ENCODE measurements around the gene DUSP22. TPM values are rescaled to one million over a fixed set of nuclear protein-coding genes. Genes with fewer than 3 reads are reported as not detected.

Gene DUSP22
- total RNA-seq, 3 donors from 2014 or later = 27.5 to 80.6 (median 29.1) TPM

- Histone ChIP-seq H3K36me3 (ENCODE audit: low read depth) (no peaks in the 10 kb centered on the region), H3K4me3 (no peak overlapping the region), H3K4me1 (ENCODE audit: low read depth) (no peaks in the 10 kb centered on the region), H3K9me3 (peaks cover 11% of the 10 kb centered on the region)
- ATAC-seq (no peak), DNase-seq (no peak)
- no peak for TF ChIP-seq CTCF (IDR thresholded peaks at IDR 0.05)
- intact Hi-C loops (cut with DNase I, micrococcal nuclease) = no loop called here
Observed at GRCh38 chr6:343226-343935, 51.1 kb downstream of the DUSP22 start.

- no peak for DNase-seq
- intact Hi-C loops (cut with DNase I, micrococcal nuclease) = no loop called here
Observed at GRCh38 chr6:343960-344815, 51.9 kb downstream of the DUSP22 start.

GRCh38 chr6:344816-345340 is 52.6 kb downstream of the DUSP22 start:
- Histone ChIP-seq H3K36me3 (ENCODE audit: low read depth) (no peaks in the 10 kb centered on the region), H3K4me3 (no peak overlapping the region), H3K4me1 (ENCODE audit: low read depth) (no peaks in the 10 kb centered on the region), H3K9me3 (peaks cover 15% of the 10 kb centered on the region)
- ATAC-seq = no peak
- no peak for TF ChIP-seq CTCF (IDR thresholded peaks at IDR 0.05)
- intact Hi-C loops (cut with DNase I, micrococcal nuclease) = no loop called here
- no peak for DNase-seq

More at GRCh38 chr6:343960-344815, 51.9 kb downstream of the DUSP22 start:
- H3K9me3 ChIP-seq = peaks cover 12% of the 10 kb centered on the region
- no peak overlapping the region for H3K4me3 ChIP-seq
- no peaks in the 10 kb centered on the region for H3K4me1 ChIP-seq (ENCODE audit: low read depth)
- ATAC-seq = no peak
- TF ChIP-seq CTCF (IDR thresholded peaks at IDR 0.05) = no peak
- no peaks in the 10 kb centered on the region for H3K36me3 ChIP-seq (ENCODE audit: low read depth)

GRCh38 chr6:345747-346385 is 53.6 kb downstream of the DUSP22 start:
- DNase-seq (no peak), ATAC-seq (no peak)
- intact Hi-C loops (cut with DNase I, micrococcal nuclease) = no loop called here
- Histone ChIP-seq H3K4me1 (ENCODE audit: low read depth) (no peaks in the 10 kb centered on the region), H3K4me3 (no peak overlapping the region), H3K36me3 (ENCODE audit: low read depth) (no peaks in the 10 kb centered on the region), H3K9me3 (peaks cover 11% of the 10 kb centered on the region)
- no peak for TF ChIP-seq CTCF (IDR thresholded peaks at IDR 0.05)

GRCh38 chr6:346386-347030 is 54.2 kb downstream of the DUSP22 start:
- Histone ChIP-seq H3K4me3 (no peak overlapping the region), H3K9me3 (peaks cover 11% of the 10 kb centered on the region), H3K4me1 (ENCODE audit: low read depth) (no peaks in the 10 kb centered on the region), H3K36me3 (ENCODE audit: low read depth) (no peaks in the 10 kb centered on the region)
- intact Hi-C loops (cut with DNase I, micrococcal nuclease) = no loop called here
- no peak for TF ChIP-seq CTCF (IDR thresholded peaks at IDR 0.05)
- DNase-seq (no peak), ATAC-seq (no peak)

All from mucosa of descending colon (tissue), 3 donors.